NCI-H187 treated with DMSO at 0.1 percent for 48 hours (cell line): ENCODE measurements around the gene SRRM3.
"Not testable (repeated sequence)": the region's sequence is repeated elsewhere in the genome, so short reads cannot be mapped to it uniquely, and the experiment has no call there.

Experiments used
- DNase-seq: peaks from one replicate; lab custom pipeline; 2025; lab: John Stamatoyannopoulos, UW

The SRRM3 gene

DNA sequence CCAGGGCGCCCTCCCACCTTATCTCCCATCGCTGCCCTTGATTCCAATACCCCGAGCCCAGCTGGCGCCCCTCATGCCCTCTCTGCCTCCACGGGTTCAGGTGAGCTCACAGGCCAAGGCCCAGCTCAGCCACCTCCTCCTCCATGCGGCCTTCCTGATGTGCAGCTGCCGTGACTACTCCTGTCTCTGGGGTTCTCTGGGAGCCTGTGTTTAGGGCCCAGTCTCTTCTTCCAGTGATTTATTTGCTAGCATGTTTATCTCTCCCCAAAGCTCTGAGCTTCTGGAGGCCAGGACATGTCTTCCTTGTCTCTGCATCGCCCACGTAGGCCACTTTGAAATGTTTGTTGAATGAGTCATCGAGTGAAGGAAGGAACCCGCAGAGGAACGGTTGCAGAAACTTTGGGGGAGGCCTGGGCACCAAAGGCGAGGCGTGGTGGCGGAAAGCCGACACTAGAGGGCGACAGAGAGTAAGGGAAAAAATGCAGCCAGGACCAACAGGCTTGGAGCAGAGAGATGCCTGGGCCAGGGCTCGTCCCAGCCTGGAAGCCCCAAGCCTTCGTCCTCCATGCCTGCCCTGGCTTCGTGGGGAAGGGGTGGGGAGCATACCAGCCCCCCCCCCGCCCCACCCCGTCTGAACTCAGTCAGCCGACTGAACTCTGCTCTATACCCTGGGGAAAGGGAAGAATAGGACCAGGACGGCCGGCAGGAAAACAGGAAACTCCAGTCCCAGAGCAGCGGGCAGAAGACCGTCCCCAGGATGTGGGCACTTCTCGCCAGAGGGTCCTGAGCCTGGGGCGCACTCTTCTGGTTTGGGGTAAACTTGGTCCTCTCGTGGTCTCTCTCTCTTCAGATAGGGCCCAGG is 89.9 kb downstream of the SRRM3 start:
- no peak for DNase-seq

DNA sequence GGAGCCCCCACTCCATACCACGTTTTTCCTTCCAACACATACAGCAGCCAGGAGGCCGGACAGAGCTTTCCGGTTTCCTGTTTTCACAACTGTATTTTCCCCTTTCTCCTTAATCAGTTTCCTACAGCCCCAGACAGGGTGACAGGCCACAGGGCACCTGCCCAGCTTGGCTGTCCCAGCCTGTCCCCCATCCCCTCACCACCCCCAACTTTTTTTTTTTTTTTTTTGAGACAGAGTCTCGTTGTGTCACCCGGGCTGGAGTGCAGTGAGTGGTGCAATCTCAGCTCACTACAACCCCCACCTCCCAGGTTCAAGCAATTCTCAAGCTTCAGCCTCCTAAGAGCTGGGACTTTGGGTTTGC is 90.5 kb downstream of the SRRM3 start:
- DNase-seq: no peak

GRCh38 chr7:76292911-76293310 is 91.2 kb downstream of the SRRM3 start:
- DNase-seq: not testable (repeated sequence)

- no peak for DNase-seq
These were observed 91.8 kb downstream of the SRRM3 start for GRCh38 chr7:76293407-76293901.

- peak; percentile 77 for DNase-seq
These were observed 92.8 kb downstream of the SRRM3 start for GRCh38 chr7:76294344-76295024.

DNA sequence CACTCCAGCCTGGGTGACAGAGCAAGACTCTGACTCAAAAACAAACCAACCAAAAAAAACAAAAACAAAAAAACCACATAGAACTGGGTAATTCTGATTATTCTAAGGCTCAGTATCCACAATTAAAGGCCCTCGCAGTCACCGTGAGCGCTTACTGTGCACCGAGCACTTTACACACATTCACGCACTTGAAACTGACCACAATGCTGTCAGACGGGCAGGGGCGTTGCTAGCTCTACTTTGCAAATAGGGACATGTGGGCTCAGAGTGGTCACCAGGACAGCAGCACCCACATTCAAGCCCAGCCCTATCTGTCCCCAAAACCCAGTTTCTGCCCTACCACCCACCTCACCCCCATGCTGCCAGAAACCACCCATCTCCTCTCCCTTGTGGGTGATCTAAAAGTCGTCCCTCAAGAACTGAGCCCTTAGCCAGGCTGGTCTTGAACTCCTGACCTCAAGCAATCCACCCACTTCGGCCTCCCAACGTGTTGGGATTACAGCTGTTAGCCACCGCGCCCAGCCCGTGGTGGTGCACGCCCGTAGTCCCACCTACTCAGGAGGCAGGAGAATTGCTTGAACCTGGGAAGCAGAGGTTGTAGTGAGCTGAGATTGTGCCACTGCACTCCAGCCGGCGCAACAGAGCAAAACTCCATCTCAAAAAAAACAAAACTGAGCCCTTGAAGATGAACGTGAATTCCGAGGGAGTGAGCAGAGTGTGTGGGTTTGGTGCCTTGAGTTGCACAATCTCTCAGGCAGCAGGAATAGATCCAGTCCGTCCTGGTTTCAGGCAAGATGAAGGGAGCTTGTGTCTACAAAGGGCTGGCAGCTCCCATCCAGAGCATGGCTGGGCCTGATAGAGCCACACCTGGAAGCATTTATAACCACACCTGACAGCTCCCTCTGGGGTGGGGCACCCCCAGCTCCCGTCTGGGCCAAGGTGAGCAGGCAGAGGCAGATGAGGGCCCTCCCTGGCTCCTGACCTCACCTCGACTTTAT is 95.3 kb downstream of the SRRM3 start:
- DNase-seq: peak; percentile 17

GRCh38 chr7:76300166-76300731 is 98.6 kb downstream of the SRRM3 start:
- DNase-seq: no peak

GRCh38 chr7:76301000-76301399 is 99.3 kb downstream of the SRRM3 start:
- DNase-seq: no peak

DNA sequence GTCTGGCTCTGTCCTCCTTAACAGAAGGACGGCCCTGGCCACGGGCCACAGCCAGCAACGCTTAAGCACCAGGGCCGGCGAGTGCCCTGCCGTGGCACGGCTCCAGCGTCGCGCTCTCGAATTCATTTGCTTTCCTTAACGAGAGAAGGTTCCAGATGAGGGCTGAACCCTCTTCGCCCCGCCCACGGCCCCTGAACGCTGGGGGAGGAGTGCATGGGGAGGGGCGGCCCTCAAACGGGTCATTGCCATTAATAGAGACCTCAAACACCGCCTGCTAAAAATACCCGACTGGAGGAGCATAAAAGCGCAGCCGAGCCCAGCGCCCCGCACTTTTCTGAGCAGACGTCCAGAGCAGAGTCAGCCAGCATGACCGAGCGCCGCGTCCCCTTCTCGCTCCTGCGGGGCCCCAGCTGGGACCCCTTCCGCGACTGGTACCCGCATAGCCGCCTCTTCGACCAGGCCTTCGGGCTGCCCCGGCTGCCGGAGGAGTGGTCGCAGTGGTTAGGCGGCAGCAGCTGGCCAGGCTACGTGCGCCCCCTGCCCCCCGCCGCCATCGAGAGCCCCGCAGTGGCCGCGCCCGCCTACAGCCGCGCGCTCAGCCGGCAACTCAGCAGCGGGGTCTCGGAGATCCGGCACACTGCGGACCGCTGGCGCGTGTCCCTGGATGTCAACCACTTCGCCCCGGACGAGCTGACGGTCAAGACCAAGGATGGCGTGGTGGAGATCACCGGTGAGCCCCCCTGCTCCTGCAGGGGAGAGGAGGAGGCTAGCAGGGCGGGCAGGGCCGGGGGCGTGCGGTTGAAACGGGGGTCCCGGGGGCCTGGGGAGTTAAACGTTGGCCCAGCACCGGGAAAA is 100.9 kb downstream of the SRRM3 start, which contains the start of gene HSPB1:
HSPB1 (plus strand) TSS at position 327 of the 855 bp plus-strand sequence; CDS start at position 367, 40 bp downstream.
- peak; percentile 53 for DNase-seq

DNA sequence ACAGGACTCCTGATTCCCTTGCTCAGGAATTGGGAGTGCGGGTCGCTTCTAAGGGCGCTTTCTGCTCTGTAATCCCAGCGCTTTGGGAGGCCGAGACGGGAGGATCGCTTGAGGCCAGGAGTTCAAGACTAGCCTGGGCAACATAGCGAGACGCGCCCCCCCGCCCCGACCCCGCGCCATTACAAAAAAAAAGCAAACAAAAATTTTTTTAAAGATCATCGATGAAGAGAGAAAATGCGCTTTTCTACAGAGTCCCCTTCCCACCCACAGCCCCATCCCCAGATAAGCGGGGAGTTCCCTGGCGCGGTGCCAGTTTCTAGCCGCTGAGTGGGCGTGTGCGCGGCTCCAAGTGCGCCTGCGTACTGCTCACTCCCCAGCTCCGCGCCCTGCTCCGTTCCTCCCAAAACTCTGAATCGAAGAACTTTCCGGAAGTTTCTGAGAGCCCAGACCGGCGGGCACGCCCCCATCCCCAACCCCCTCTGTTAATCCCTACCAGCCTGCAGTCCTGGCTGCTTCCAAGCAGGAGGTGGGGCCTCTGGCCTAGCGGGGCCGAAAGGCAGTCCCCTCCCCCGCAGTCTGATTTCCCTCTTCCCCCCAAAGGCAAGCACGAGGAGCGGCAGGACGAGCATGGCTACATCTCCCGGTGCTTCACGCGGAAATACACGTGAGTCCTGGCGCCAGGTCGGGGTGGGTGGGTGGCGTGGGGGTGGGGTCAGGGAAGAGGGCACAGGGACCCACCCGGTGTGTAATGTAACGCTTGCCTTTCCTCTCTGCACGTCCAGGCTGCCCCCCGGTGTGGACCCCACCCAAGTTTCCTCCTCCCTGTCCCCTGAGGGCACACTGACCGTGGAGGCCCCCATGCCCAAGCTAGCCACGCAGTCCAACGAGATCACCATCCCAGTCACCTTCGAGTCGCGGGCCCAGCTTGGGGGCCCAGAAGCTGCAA is 101.8 kb downstream of the SRRM3 start:
- no peak for DNase-seq

DNA sequence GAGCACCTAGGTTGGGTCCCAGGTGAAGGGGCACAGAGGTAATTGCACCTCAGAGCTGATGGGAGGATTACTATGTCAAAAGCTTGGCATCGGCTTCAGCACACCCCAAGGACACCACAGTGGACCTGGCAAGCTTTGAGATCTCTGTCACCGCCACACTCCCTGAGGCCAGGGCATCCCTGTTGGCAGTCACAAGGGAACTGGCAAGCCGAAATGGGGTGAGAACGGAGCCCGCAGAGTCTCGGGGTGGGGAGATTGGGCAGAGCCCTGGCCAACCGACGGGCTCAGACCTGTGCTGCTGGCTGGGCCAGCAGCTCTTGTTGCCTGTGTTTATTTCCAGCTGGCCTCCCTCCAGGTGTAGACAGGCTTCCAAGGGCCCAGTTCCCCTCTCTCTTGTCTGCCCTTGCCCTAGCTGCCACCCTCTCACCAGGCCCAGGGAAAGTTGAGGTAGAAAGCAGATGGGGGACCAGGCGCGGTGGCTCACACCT is 103.2 kb downstream of the SRRM3 start:
- DNase-seq: no peak

- not testable (repeated sequence) for DNase-seq
These were observed 107.2 kb downstream of the SRRM3 start for GRCh38 chr7:76308874-76309273.

DNA sequence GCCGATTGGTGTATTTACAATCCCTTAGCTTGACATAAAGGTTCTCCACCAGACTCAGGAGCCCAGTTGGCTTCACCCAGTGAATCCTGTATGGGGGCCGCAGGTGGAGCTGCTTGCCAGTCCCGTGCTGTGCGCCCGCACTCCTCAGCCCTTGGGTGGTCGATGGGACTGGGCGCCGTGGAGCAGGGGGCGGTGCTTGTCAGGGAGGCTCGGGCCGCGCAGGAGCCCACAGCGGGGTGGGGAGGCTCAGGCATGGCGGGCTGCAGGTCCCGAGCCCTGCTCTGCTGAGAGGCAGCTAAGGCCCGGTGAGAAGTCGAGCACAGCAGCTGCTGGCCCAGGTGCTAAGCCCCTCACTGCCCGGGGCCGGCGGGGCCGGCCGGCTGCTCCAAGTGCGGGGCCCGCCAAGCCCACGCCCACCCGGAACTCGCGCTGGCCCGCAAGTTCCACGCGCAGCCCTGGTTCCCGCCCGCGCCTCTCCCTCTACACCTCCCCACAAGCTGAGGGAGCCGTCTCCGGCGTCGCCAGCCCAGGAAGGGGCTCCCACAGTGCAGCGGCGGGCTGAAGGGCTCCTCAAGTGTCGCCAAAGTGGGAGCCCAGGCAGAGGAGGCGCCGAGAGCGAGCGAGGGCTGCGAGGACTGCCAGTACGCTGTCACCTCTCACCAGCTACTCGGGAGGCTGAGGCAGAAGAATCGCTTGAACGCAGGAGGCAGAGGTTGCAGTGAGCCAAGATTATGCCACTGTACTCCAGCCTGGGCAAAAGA is 107.8 kb downstream of the SRRM3 start:
- DNase-seq: not testable (repeated sequence)

DNA sequence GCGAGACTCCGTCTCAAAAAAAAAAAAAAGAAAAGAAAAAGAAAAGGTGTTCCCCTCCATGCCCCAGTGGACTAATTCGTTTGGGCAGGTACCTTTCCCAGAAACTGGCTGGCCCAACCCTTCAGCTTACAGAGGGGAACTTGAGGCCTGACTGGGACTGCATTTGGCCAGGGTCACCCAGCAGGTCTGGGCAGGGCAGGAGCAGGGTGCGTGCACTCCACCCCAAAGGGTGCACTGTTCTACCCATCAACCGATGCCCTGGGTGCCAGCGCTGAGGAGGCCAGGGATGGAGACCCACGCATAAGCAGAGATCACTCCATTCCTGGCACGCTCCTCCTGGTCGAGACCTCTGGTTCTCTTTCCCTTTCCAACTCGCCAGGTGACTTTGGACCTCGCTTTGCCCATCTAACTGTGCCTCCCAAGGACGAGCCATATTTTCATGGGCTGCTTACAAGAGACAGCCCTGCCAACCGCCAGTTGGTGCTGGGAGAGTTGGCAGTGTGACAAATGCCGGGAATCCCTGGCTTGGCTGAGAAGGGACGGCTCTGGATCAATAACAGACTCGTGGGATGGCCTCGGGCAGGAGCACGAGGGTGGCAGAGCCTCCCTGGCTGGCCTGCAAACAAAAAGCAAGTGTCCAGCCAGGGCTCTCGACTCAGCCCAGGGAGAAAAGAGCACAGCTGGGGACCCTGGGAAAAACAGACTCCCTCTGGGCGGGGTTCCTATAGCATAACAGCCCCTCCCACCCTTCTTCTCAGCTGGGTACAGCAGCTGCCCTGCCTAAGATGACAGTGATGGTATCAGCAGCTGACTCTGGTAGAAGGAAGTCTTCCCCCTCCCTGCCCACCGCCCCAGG is 108.6 kb downstream of the SRRM3 start:
- peak; percentile 37 for DNase-seq

GRCh38 chr7:76311838-76312237 is 110.1 kb downstream of the SRRM3 start:
- not testable (repeated sequence) for DNase-seq

GRCh38 chr7:76314042-76314721 is 112.5 kb downstream of the SRRM3 start:
- peak; percentile 83 for DNase-seq

DNA sequence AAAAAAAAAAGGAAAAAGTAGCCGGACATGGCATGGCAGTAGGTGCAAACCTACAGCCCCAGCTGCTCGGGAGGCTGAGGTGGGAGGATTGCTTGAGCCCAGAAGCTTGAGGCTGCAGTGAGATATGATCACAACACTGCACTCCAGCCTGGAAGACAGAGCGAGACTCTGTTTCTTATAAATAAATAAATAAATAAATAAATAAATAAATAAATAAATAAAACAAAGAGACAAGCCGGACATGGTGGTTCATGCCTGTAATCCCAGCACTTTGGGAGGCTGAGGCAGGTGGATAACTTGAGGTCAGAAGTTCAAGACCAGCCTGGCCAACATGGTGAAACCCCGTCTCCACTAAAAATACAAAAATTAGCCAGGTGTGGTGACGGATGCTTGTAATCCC is 113.0 kb downstream of the SRRM3 start:
- DNase-seq: not testable (repeated sequence)
